OCI-LY1 (cell line): Measurements from ENCODE around the gene TGM4.

Source experiments
- CTCF ChIP-seq: fragments of 200-600 bp; sonication (generic), shearing (Covaris generic); IDR thresholded peaks from 2 replicates; pipeline ENCODE4 v1.5.1; 2017; ENCODE audit warnings: mild to moderate bottlenecking, antibody characterized with exemption, low read length, moderate library complexity, mixed read lengths
- EZH2 ChIP-seq: fragments of 200-600 bp; sonication (generic), shearing (Covaris generic); IDR thresholded peaks from 2 replicates; pipeline ENCODE4 v1.8.0; 2017; ENCODE audit warnings: borderline replicate concordance, mixed run types, mild to moderate bottlenecking, antibody characterized with exemption, low read length, moderate library complexity, mixed read lengths

- TF ChIP-seq CTCF (no peak), EZH2 (no peak)
These were observed 47.2 kb upstream of the TGM4 start for GRCh38 chr3:44827196-44827595.
